Subcutaneous abdominal adipose tissue (tissue), 5 donors: Measurements from ENCODE around the gene NAGPA.
"Not testable (repeated sequence)": the region's sequence is repeated elsewhere in the genome, so short reads cannot be mapped to it uniquely, and the experiment has no call there.

ENCODE experiments used
- H3K27ac ChIP-seq: one replicate; pipeline ENCODE4 v1.7.0; 2013; ENCODE audit warnings: low read depth, mild to moderate bottlenecking, inconsistent platforms, low read length, moderate library complexity
- H3K27me3 ChIP-seq, 5 donors: one replicate each; pipeline ENCODE4 v1.7.0; 2013; ENCODE audit warnings: low read length in 5 of 5, inconsistent platforms in 1 of 5; ENCODE audit not compliant: control insufficient read depth in 5 of 5, insufficient read depth in 4 of 5
- H3K36me3 ChIP-seq, 5 donors: one replicate each; pipeline ENCODE4 v1.7.0; 2013; ENCODE audit warnings: low read length in 5 of 5; ENCODE audit not compliant: control insufficient read depth in 5 of 5, insufficient read depth in 5 of 5
- H3K4me1 ChIP-seq, 5 donors: one replicate each; pipeline ENCODE4 v1.7.0; 2013; ENCODE audit warnings: low read length in 5 of 5, mild to moderate bottlenecking in 3 of 5, moderate library complexity in 1 of 5; ENCODE audit not compliant: control insufficient read depth in 5 of 5, insufficient read depth in 5 of 5
- H3K4me3 ChIP-seq, 5 donors: one replicate each; pipeline ENCODE4 v1.7.0; 2013; ENCODE audit warnings: low read length in 5 of 5, low read depth in 1 of 5
- H3K9ac ChIP-seq, 5 donors: one replicate each; pipeline ENCODE4 v1.7.0; 2013; ENCODE audit warnings: low read length in 5 of 5, mild to moderate bottlenecking in 4 of 5, moderate library complexity in 3 of 5
- H3K9me3 ChIP-seq, 5 donors: one replicate each; pipeline ENCODE4 v1.7.0; 2013; ENCODE audit warnings: low read length in 5 of 5; ENCODE audit not compliant: control insufficient read depth in 5 of 5
- donor health status: healthy.
- donor health status: healthy.
- donor health status: healthy.
- donor health status: healthy.
- donor health status: healthy.

Gene NAGPA

GRCh38 chr16:5033256-5034166, at the start of gene NAGPA:
NAGPA (minus strand) TSS chr16:5033935; CDS start chr16:5033914, 21 bp downstream.
- Histone ChIP-seq H3K9me3 (no peaks in the 10 kb centered on the region), H3K27me3 (no peaks in the 10 kb centered on the region), H3K9ac (peak within 1 kb of the TSS; percentile 56 to 87 (median 70)), H3K4me3 (peak within 1 kb of the TSS; percentile 61 to 91 (median 90)), H3K27ac (peak within 1 kb of the TSS; percentile 50), H3K36me3 (peaks cover 0 to 20% (median 13%) of the 10 kb centered on the region in 5 donors), H3K4me1 (peaks cover 2 to 27% (median 18%) of the 10 kb centered on the region in 5 donors)

- not testable (repeated sequence) for H3K4me3 ChIP-seq, H3K27me3 ChIP-seq, H3K27ac ChIP-seq, H3K4me1 ChIP-seq, H3K9me3 ChIP-seq, H3K9ac ChIP-seq
- peaks cover 0 to 58% (median 34%) of the 10 kb centered on the region in 5 donors for H3K36me3 ChIP-seq
Measured at GRCh38 chr16:5080996-5081395, 47.3 kb upstream of the NAGPA start.

GRCh38 chr16:5080461-5080860, 46.7 kb upstream of the NAGPA start:
- not testable (repeated sequence) for H3K27ac ChIP-seq, H3K4me3 ChIP-seq, H3K9ac ChIP-seq, H3K9me3 ChIP-seq, H3K4me1 ChIP-seq, H3K27me3 ChIP-seq
- H3K36me3 ChIP-seq = peaks cover 0 to 60% (median 35%) of the 10 kb centered on the region in 5 donors

GRCh38 chr16:5078626-5079025, 44.9 kb upstream of the NAGPA start:
- Histone ChIP-seq H3K9ac (no peak overlapping the region), H3K27me3 (no peaks in the 10 kb centered on the region), H3K36me3 (peaks cover 0 to 65% (median 33%) of the 10 kb centered on the region in 5 donors), H3K4me1 (no peaks in the 10 kb centered on the region), H3K9me3 (no peaks in the 10 kb centered on the region), H3K4me3 (no peak overlapping the region), H3K27ac (no peak overlapping the region)

- peaks cover 0 to 58% (median 28%) of the 10 kb centered on the region in 5 donors for H3K36me3 ChIP-seq
- no peak overlapping the region for H3K9ac ChIP-seq
- H3K9me3 ChIP-seq = no peaks in the 10 kb centered on the region
- peaks cover 2 to 9% (median 7%) of the 10 kb centered on the region in 5 donors for H3K4me1 ChIP-seq
- H3K4me3 ChIP-seq = no peak overlapping the region
- H3K27me3 ChIP-seq = no peaks in the 10 kb centered on the region
- H3K27ac ChIP-seq = no peak overlapping the region
Measured at GRCh38 chr16:5077304-5077703, 43.6 kb upstream of the NAGPA start.

GRCh38 chr16:5075637-5076036, 41.9 kb upstream of the NAGPA start:
- no peaks in the 10 kb centered on the region for H3K27me3 ChIP-seq
- peaks cover 3 to 22% (median 17%) of the 10 kb centered on the region in 5 donors for H3K4me1 ChIP-seq
- H3K27ac ChIP-seq = no peak overlapping the region
- no peak overlapping the region for H3K4me3 ChIP-seq
- H3K9me3 ChIP-seq = no peaks in the 10 kb centered on the region
- no peak overlapping the region for H3K9ac ChIP-seq
- peaks cover 0 to 47% (median 27%) of the 10 kb centered on the region in 5 donors for H3K36me3 ChIP-seq

GRCh38 chr16:5073771-5074170, 40.0 kb upstream of the NAGPA start:
- not testable (repeated sequence) for H3K9ac ChIP-seq, H3K4me3 ChIP-seq, H3K9me3 ChIP-seq, H3K27me3 ChIP-seq, H3K27ac ChIP-seq
- Histone ChIP-seq H3K4me1 (peaks cover 3 to 22% (median 17%) of the 10 kb centered on the region in 5 donors), H3K36me3 (peaks cover 0 to 40% (median 27%) of the 10 kb centered on the region in 5 donors)

GRCh38 chr16:5073279-5073629, 39.5 kb upstream of the NAGPA start:
- no peak overlapping the region for H3K4me3 ChIP-seq
- peaks cover 3 to 22% (median 17%) of the 10 kb centered on the region in 5 donors for H3K4me1 ChIP-seq
- no peaks in the 10 kb centered on the region for H3K27me3 ChIP-seq
- H3K9ac ChIP-seq = no peak overlapping the region
- no peak overlapping the region for H3K27ac ChIP-seq
- H3K9me3 ChIP-seq = no peaks in the 10 kb centered on the region
- peaks cover 0 to 35% (median 24%) of the 10 kb centered on the region in 5 donors for H3K36me3 ChIP-seq

GRCh38 chr16:5072334-5073278, 38.9 kb upstream of the NAGPA start:
- H3K27me3 ChIP-seq = no peaks in the 10 kb centered on the region
- peaks cover 3 to 22% (median 17%) of the 10 kb centered on the region in 5 donors for H3K4me1 ChIP-seq
- peaks cover 0 to 29% (median 22%) of the 10 kb centered on the region in 5 donors for H3K36me3 ChIP-seq
- H3K9ac ChIP-seq = peak overlapping the region; percentile 30 to 91 (median 76)
- peak overlapping the region; percentile 26 for H3K27ac ChIP-seq
- H3K9me3 ChIP-seq = no peaks in the 10 kb centered on the region
- H3K4me3 ChIP-seq = peak overlapping the region; percentile 84 to 97 (median 91)
